ENCODE data around the gene BCL2L2.

The BCL2L2 gene

DNA sequence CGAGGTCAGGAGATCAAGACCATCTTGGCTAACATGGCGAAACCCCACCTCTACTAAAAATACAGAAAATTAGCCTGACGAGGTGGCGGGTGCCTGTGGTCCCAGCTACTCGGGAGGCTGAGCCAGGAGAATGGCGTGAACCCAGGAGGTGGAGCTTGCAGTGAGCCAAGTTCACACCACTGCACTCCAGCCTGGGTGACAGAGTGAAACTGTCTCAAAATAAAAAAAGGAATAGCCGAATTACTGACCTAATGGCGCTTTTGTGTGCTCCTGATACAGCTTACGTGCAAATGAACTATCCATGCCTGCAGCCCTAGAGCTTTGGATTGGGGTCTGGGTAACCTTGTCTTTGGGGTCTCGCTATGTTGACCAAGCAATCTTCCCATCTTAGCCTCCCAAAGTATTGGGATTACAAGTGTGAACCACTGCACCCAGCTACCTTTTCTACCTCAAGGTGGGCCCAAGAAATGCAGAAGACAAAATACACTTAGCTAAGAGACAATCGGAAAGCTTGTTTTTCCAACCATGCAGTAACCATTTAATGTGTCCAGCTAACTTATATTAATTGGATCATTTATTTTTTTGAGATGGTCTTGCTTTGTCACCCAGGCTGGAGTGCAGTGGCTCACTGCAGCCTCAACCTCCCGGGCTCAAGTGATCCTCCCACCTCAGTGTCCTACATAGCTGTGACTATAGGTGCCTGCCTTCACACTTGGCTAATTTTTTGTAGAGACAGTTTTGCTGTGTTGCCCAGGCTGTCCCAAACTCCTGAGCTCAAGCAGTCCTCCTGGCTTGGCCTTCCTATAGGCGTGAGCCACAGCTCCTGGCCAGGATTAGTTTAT lies 20.1 kb downstream of the BCL2L2 start:
- peaks cover 13% of the 10 kb centered on the region for H3K4me1 ChIP-seq (ENCODE audit: control insufficient read depth, insufficient read depth, low read length)
- no peak overlapping the region for H3K9ac ChIP-seq (ENCODE audit: low read length in 2 of 2)
- H3K9me3 ChIP-seq (ENCODE audit: control insufficient read depth in 2 of 2, low read length in 2 of 2), result no peaks in the 10 kb centered on the region
- no peaks in the 10 kb centered on the region for H3K27me3 ChIP-seq (ENCODE audit: control insufficient read depth in 1 of 2, insufficient read depth in 2 of 2, low read length in 2 of 2)
- no peak overlapping the region for H3K27ac ChIP-seq (ENCODE audit: low read length)
- H3K4me3 ChIP-seq (ENCODE audit: low read length in 2 of 2), result no peak overlapping the region
- H3K36me3 ChIP-seq (ENCODE audit: control insufficient read depth in 2 of 2, insufficient read depth in 2 of 2, low read length in 2 of 2), result peaks cover 17 to 21% of the 10 kb centered on the region in 2 donors

- peaks cover 1% of the 10 kb centered on the region for H3K4me1 ChIP-seq (ENCODE audit: control insufficient read depth, insufficient read depth, low read length)
- H3K9me3 ChIP-seq (ENCODE audit: control insufficient read depth in 2 of 2, low read length in 2 of 2), result no peaks in the 10 kb centered on the region
- H3K9ac ChIP-seq (ENCODE audit: low read length in 2 of 2), result no peak overlapping the region
- H3K27me3 ChIP-seq (ENCODE audit: control insufficient read depth in 1 of 2, insufficient read depth in 2 of 2, low read length in 2 of 2), result no peaks in the 10 kb centered on the region
- no peak overlapping the region for H3K4me3 ChIP-seq (ENCODE audit: low read length in 2 of 2)
- H3K36me3 ChIP-seq (ENCODE audit: control insufficient read depth in 2 of 2, insufficient read depth in 2 of 2, low read length in 2 of 2), result peaks cover 14 to 18% of the 10 kb centered on the region in 2 donors
- H3K27ac ChIP-seq (ENCODE audit: low read length), result no peak overlapping the region
Observed at GRCh38 chr14:23327947-23328744, 21.5 kb downstream of the BCL2L2 start.

DNA sequence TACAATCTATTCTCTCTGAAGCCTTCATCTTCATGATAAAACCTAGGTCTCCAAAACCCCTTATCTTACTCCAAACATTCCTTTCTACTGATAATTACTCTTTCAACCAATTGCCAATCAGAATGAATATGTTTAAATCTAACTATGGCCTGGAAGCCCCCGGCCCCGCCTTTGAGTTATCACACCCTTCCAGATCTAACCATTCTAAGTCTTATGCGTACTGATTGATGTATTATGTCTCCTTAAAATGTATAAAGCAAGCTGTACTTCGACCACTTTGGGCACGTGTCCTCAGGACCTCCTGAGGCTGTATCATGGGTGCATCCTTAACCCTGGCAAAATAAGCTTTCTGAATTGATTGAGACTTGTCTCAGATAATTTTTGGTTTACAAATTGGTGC lies 29.0 kb downstream of the BCL2L2 start:
- no peak overlapping the region for H3K4me3 ChIP-seq (ENCODE audit: low read length in 2 of 2)

GRCh38 chr14:23339506-23340268 lies 33.1 kb downstream of the BCL2L2 start:
- Histone ChIP-seq H3K9ac (ENCODE audit: low read length in 2 of 2) (no peak overlapping the region), H3K4me1 (ENCODE audit: control insufficient read depth, insufficient read depth, low read length) (no peaks in the 10 kb centered on the region), H3K4me3 (ENCODE audit: low read length in 2 of 2) (no peak overlapping the region), H3K27ac (ENCODE audit: low read length) (no peak overlapping the region), H3K36me3 (ENCODE audit: control insufficient read depth in 2 of 2, insufficient read depth in 2 of 2, low read length in 2 of 2) (no peaks in the 10 kb centered on the region), H3K9me3 (ENCODE audit: control insufficient read depth in 2 of 2, low read length in 2 of 2) (no peaks in the 10 kb centered on the region), H3K27me3 (ENCODE audit: control insufficient read depth in 1 of 2, insufficient read depth in 2 of 2, low read length in 2 of 2) (no peaks in the 10 kb centered on the region)

More for the DNA sequence above, 29.0 kb downstream of the BCL2L2 start:
- no peaks in the 10 kb centered on the region for H3K9me3 ChIP-seq (ENCODE audit: control insufficient read depth in 2 of 2, low read length in 2 of 2)
- H3K27me3 ChIP-seq (ENCODE audit: control insufficient read depth in 1 of 2, insufficient read depth in 2 of 2, low read length in 2 of 2), result no peaks in the 10 kb centered on the region
- no peaks in the 10 kb centered on the region for H3K36me3 ChIP-seq (ENCODE audit: control insufficient read depth in 2 of 2, insufficient read depth in 2 of 2, low read length in 2 of 2)
- H3K9ac ChIP-seq (ENCODE audit: low read length in 2 of 2), result no peak overlapping the region
- no peak overlapping the region for H3K27ac ChIP-seq (ENCODE audit: low read length)
- H3K4me1 ChIP-seq (ENCODE audit: control insufficient read depth, insufficient read depth, low read length), result no peaks in the 10 kb centered on the region

- H3K27ac ChIP-seq (ENCODE audit: low read length), result no peak overlapping the region
- peaks cover 0 to 2% of the 10 kb centered on the region in 2 donors for H3K36me3 ChIP-seq (ENCODE audit: control insufficient read depth in 2 of 2, insufficient read depth in 2 of 2, low read length in 2 of 2)
- no peaks in the 10 kb centered on the region for H3K4me1 ChIP-seq (ENCODE audit: control insufficient read depth, insufficient read depth, low read length)
- no peak overlapping the region for H3K9ac ChIP-seq (ENCODE audit: low read length in 2 of 2)
- H3K4me3 ChIP-seq (ENCODE audit: low read length in 2 of 2), result no peak overlapping the region
- no peaks in the 10 kb centered on the region for H3K27me3 ChIP-seq (ENCODE audit: control insufficient read depth in 1 of 2, insufficient read depth in 2 of 2, low read length in 2 of 2)
- no peaks in the 10 kb centered on the region for H3K9me3 ChIP-seq (ENCODE audit: control insufficient read depth in 2 of 2, low read length in 2 of 2)
Observed at GRCh38 chr14:23344481-23344880, 37.8 kb downstream of the BCL2L2 start.

- Histone ChIP-seq H3K4me3 (ENCODE audit: low read length in 2 of 2) (no peak overlapping the region), H3K36me3 (ENCODE audit: control insufficient read depth in 2 of 2, insufficient read depth in 2 of 2, low read length in 2 of 2) (peaks cover 0 to 2% of the 10 kb centered on the region in 2 donors), H3K9ac (ENCODE audit: low read length in 2 of 2) (no peak overlapping the region), H3K4me1 (ENCODE audit: control insufficient read depth, insufficient read depth, low read length) (no peaks in the 10 kb centered on the region), H3K27me3 (ENCODE audit: control insufficient read depth in 1 of 2, insufficient read depth in 2 of 2, low read length in 2 of 2) (no peaks in the 10 kb centered on the region), H3K9me3 (ENCODE audit: control insufficient read depth in 2 of 2, low read length in 2 of 2) (no peaks in the 10 kb centered on the region), H3K27ac (ENCODE audit: low read length) (no peak overlapping the region)
Observed at GRCh38 chr14:23345987-23346692, 39.5 kb downstream of the BCL2L2 start.

- peaks cover 0 to 2% of the 10 kb centered on the region in 2 donors for H3K36me3 ChIP-seq (ENCODE audit: control insufficient read depth in 2 of 2, insufficient read depth in 2 of 2, low read length in 2 of 2)
- H3K9me3 ChIP-seq (ENCODE audit: control insufficient read depth in 2 of 2, low read length in 2 of 2), result no peaks in the 10 kb centered on the region
- peaks cover 4% of the 10 kb centered on the region for H3K4me1 ChIP-seq (ENCODE audit: control insufficient read depth, insufficient read depth, low read length)
- no peak overlapping the region for H3K9ac ChIP-seq (ENCODE audit: low read length in 2 of 2)
- no peak overlapping the region for H3K27ac ChIP-seq (ENCODE audit: low read length)
- no peak overlapping the region for H3K4me3 ChIP-seq (ENCODE audit: low read length in 2 of 2)
- H3K27me3 ChIP-seq (ENCODE audit: control insufficient read depth in 1 of 2, insufficient read depth in 2 of 2, low read length in 2 of 2), result no peaks in the 10 kb centered on the region
Observed at GRCh38 chr14:23346693-23347405, 40.2 kb downstream of the BCL2L2 start.

GRCh38 chr14:23347406-23348296 lies 41.0 kb downstream of the BCL2L2 start:
- H3K27ac ChIP-seq (ENCODE audit: low read length), result no peak overlapping the region
- H3K9ac ChIP-seq (ENCODE audit: low read length in 2 of 2), result no peak overlapping the region
- peaks cover 10% of the 10 kb centered on the region for H3K4me1 ChIP-seq (ENCODE audit: control insufficient read depth, insufficient read depth, low read length)

DNA sequence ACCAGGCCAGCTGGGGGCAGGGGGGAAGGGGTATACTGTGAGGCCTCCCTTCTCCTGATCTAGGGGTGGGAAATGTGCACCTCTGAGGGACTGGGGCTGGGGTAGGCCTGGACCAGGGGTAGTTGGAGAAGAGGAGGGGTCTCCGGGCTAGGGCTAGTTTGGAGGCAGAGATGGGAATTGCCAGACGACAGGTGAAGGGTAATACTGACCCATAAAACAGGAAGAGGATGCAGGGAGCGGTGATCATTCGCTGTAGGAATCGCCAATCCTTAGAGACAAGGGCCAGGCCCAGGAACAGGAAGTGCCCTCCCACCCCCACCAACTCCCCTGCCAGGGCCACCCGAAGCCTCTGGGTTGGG lies 41.6 kb downstream of the BCL2L2 start:
- H3K4me3 ChIP-seq (ENCODE audit: low read length in 2 of 2), result no peak overlapping the region
- H3K9me3 ChIP-seq (ENCODE audit: control insufficient read depth in 2 of 2, low read length in 2 of 2), result no peaks in the 10 kb centered on the region
- H3K27ac ChIP-seq (ENCODE audit: low read length), result no peak overlapping the region
- no peaks in the 10 kb centered on the region for H3K27me3 ChIP-seq (ENCODE audit: control insufficient read depth in 1 of 2, insufficient read depth in 2 of 2, low read length in 2 of 2)
- peaks cover 0 to 2% of the 10 kb centered on the region in 2 donors for H3K36me3 ChIP-seq (ENCODE audit: control insufficient read depth in 2 of 2, insufficient read depth in 2 of 2, low read length in 2 of 2)
- H3K9ac ChIP-seq (ENCODE audit: low read length in 2 of 2), result no peak overlapping the region
- H3K4me1 ChIP-seq (ENCODE audit: control insufficient read depth, insufficient read depth, low read length), result peaks cover 17% of the 10 kb centered on the region

More at GRCh38 chr14:23347406-23348296, 41.0 kb downstream of the BCL2L2 start:
- Histone ChIP-seq H3K9me3 (ENCODE audit: control insufficient read depth in 2 of 2, low read length in 2 of 2) (no peaks in the 10 kb centered on the region), H3K27me3 (ENCODE audit: control insufficient read depth in 1 of 2, insufficient read depth in 2 of 2, low read length in 2 of 2) (no peaks in the 10 kb centered on the region), H3K36me3 (ENCODE audit: control insufficient read depth in 2 of 2, insufficient read depth in 2 of 2, low read length in 2 of 2) (peaks cover 0 to 2% of the 10 kb centered on the region in 2 donors), H3K4me3 (ENCODE audit: low read length in 2 of 2) (no peak overlapping the region)
